NOMO-1 (cell line): ENCODE results near the gene PLCE1.

Experiments used
- DNase-seq, 2 experiments: peaks; one replicate each; lab custom pipeline; 2025; ENCODE audit not compliant: unreplicated experiment in 2 of 2; lab: John Stamatoyannopoulos, UW

PLCE1 gene

GRCh38 chr10:94016727-94017714 is 23.3 kb downstream of the PLCE1 start:
- DNase-seq, result no peak

- no peak for DNase-seq
These were observed 24.4 kb downstream of the PLCE1 start for GRCh38 chr10:94018107-94018506.

DNA sequence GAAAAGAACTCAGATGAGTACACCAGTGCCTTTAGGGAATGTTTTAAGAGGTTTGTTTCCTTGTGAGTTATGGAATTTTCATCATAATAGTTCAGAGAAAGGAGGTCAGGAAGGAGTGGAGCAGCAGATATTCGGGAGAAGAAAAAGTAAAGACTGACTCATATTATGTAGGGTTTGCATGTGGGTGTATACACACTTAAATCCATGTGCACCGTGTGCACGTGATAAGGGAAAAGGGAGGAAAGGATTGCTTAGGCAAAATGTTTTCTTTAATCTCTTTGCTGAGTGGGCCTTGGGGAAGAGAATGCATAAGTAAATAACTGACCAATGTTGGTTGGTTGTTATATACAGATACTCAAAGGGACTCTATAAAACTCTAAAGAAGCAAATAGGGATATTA is 30.2 kb downstream of the PLCE1 start:
- no peak for DNase-seq

GRCh38 chr10:94024407-94024806 is 30.7 kb downstream of the PLCE1 start:
- no peak for DNase-seq

GRCh38 chr10:94025806-94026205 is 32.1 kb downstream of the PLCE1 start:
- no peak for DNase-seq

- no peak for DNase-seq
These were observed 33.5 kb downstream of the PLCE1 start for GRCh38 chr10:94027197-94027596.

DNA sequence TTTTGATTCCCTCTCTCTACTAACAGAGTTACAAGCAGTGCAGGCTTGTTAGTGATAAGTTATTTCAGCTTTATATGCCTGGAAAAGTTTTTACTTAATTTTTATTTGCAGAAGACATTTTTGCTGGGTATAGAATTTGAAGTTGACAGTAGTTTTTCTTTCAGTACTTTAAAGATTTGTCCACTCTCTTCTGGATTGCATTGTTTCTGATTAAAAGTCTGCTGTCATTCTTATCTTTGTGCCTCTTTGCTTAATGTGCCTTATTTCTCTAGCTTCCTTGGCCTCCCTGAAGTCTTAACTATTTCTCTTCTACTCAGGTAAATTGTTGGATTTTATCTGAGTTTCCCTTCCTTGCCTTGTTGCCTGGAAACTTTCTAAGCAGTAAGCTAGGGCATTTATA is 36.2 kb downstream of the PLCE1 start:
- DNase-seq, result no peak

DNA sequence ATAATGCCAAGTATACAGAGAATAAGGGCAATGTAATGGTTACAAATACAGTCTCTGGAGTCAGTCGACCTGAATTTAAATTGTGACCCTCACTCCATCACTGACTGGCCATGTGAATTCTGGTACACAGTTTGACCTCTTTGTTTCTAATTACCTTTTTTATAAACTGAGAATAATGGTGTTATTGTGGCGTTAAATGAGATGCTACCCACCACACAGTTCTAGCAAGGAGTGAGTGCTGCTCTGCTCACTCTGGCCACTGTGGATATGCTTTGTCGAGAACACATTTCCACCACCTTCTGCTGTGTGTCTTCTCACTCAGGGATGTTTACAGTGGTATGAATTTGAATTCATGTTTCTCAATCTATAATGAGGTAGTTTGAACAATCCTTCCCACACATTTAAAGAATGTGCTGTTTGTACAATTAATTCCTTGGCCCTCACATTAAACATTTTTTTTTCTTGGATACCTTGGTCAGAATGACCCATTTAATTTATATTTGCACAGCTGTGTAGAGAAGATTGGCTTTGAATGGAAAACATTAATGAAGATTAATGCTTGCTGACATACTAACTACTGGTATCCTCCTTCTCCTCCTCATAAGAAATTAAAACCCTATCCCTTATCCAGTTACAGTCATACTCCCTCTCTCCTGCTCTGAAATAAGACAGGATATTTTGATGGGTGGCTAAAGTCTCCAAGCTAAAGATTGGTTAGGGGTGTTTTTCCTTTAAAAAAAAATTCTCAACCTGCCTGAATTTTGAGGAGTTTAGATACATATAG is 42.4 kb downstream of the PLCE1 start:
- DNase-seq, result no peak

GRCh38 chr10:94036766-94037033 is 43.0 kb downstream of the PLCE1 start:
- no peak for DNase-seq

GRCh38 chr10:94037286-94037685 is 43.6 kb downstream of the PLCE1 start:
- no peak for DNase-seq

DNA sequence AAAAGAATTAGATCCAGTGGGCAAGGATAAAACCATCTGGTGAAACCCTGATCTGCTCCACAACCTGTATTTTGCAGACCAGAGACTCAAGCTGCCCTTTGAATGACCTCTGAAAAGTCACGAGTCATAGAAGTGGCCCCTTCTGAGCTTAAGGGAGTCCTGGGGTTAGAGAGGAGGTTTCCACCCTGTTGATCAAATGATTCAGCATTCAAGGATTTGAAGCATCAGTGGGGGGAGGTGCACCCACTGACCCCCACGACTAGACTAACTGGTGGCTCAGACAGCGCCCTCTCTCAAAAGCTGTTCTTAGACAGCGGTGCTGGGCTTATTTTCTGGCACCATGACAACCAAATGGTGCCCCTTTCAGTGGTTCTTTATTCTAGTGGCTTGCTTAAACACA is 44.3 kb downstream of the PLCE1 start:
- no peak for DNase-seq

- no peak for DNase-seq
These were observed 47.5 kb downstream of the PLCE1 start for GRCh38 chr10:94041206-94041605.

DNA sequence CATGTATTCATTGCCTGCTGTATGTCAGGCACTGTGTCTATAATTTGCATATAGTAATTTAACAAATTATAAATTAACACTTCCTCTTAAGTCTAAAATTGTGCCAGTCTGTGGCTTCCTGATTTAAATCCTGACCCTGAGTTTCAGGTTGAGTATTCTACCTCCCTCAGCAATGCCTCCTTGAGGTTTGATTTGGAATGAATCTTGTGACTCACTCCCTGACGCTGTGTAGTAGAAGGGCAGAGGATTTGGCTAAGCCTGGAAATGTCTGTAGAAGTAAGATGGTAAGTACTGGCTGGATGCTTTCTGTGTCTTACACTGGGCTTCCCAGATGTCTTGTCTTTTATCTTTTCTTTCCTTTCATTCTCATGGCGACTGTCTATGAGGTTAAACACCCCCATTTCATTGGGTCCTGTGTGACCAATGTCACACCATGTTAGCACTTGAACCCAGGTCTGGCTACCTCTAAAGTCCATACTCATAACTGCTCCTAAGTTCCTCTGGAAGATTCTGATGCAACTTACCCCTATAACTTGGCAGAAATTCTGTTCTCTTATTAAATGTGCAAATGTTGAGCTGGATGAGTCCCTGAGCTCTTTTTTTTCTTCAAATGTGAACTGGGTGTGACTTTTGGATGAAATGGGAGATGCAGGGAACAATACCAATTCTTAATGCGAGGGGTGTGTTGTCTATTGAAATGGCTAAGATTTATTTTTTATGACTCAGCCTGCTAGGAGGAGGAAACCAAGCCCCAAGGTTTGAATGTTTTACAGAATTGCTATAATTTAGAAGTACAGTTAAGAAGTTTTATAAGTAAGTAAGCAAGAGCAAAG is 48.5 kb downstream of the PLCE1 start:
- DNase-seq, result peak in 1 of 2 experiments; percentile 32

DNA sequence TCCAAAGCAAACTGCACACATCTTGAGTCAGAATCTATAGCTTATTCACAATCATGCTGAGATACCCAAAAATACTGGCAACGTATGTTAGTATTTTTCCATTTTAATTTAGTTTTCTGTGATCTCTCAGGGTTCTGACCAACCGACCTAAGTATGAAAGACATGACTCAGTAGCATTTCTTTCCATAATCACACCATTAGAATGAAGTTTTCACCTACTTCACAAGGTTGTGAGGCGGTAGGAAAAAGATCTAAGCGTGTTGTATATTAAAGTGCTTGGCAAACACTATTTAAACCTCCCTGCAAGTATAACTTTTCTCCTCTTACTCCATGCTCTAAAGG is 49.1 kb downstream of the PLCE1 start:
- DNase-seq, result no peak
